HEK293 (cell line): Measurements from ENCODE around the gene AFAP1L2.

Experiments used
- CTCF ChIA-PET: fragments of 350-600 bp; formaldehyde crosslinking; extraction: SDS; loops from one replicate; lab custom pipeline; 2021; ENCODE audit warnings: antibody characterized with exemption; lab: Yijun Ruan, JAX
- POLR2A ChIA-PET: fragments of 300-600 bp; formaldehyde crosslinking; extraction: SDS; loops from one replicate; lab custom pipeline; 2020; ENCODE audit warnings: antibody characterized with exemption, inconsistent platforms; lab: Yijun Ruan, JAX
- H3K27ac ChIP-seq: fragments of 200-500 bp; sonication (Bioruptor generic); 2 replicates; pipeline ENCODE4 v1.5.1; 2014; ENCODE audit warnings: low read depth, low read length, control low read depth, inconsistent platforms; ENCODE audit errors: extremely low read depth
- H3K36me3 ChIP-seq, 2 experiments: fragments of 200-500 bp in 1 of 2; sonication (Bioruptor generic) in 1 of 2; 1 replicate in 1 of 2; 2 replicates in 1 of 2; pipeline ENCODE4 v1.5.1; 2014 to 2017; ENCODE audit warnings: inconsistent platforms in 2 of 2, low read length in 2 of 2; ENCODE audit not compliant: control insufficient read depth in 2 of 2, insufficient read depth in 1 of 2
- H3K4me1 ChIP-seq: fragments of 200-500 bp; sonication (Bioruptor generic); 2 replicates; pipeline ENCODE4 v1.5.1; 2014; ENCODE audit warnings: mild to moderate bottlenecking, low read length, inconsistent platforms; ENCODE audit not compliant: control insufficient read depth, insufficient read depth
- H3K4me3 ChIP-seq: 2 replicates; pipeline ENCODE4 v1.5.1; 2011; ENCODE audit warnings: low read depth, mild to moderate bottlenecking, control low read depth, low read length, moderate library complexity
- H3K9me3 ChIP-seq: fragments of 200-500 bp; sonication (Bioruptor generic); 2 replicates; pipeline ENCODE4 v1.5.1; 2014; ENCODE audit warnings: low read depth, low read length, inconsistent platforms; ENCODE audit not compliant: control insufficient read depth, insufficient read depth
- BCL11B ChIP-seq: fragments of 450-650 bp; formaldehyde crosslinking; IDR thresholded peaks from 2 replicates; pipeline ENCODE4 v1.5.1; 2016; ENCODE audit warnings: low read depth, missing biosample characterization, missing genetic modification characterization
- GFI1B ChIP-seq: fragments of 450-650 bp; formaldehyde crosslinking; IDR thresholded peaks from 2 replicates; pipeline ENCODE4 v1.5.1; 2016; ENCODE audit warnings: missing biosample characterization, missing genetic modification characterization
- SALL2 ChIP-seq: fragments of 450-650 bp; formaldehyde crosslinking; IDR thresholded peaks from 2 replicates; pipeline ENCODE4 v1.5.0; 2017; ENCODE audit warnings: missing biosample characterization, mild to moderate bottlenecking, missing genetic modification characterization, borderline replicate concordance
- YY1 ChIP-seq: fragments of 450-650 bp; formaldehyde crosslinking; IDR thresholded peaks from 2 replicates; pipeline ENCODE4 v1.5.1; 2018; ENCODE audit warnings: missing biosample characterization, missing genetic modification characterization
- ZBTB7A ChIP-seq: fragments of 450-650 bp; formaldehyde crosslinking; IDR thresholded peaks from 2 replicates; pipeline ENCODE4 v1.5.1; 2016; ENCODE audit warnings: low read depth, missing biosample characterization, missing genetic modification characterization
- ZFP37 ChIP-seq: fragments of 450-650 bp; formaldehyde crosslinking; IDR thresholded peaks from 2 replicates; pipeline ENCODE4 v1.5.1; 2016; ENCODE audit warnings: missing biosample characterization, missing genetic modification characterization
- ZNF138 ChIP-seq: fragments of 450-650 bp; formaldehyde crosslinking; IDR thresholded peaks from 2 replicates; pipeline ENCODE4 v1.5.1; 2016; ENCODE audit warnings: missing biosample characterization, missing genetic modification characterization, borderline replicate concordance
- ZNF146 ChIP-seq: fragments of 450-650 bp; formaldehyde crosslinking; IDR thresholded peaks from 2 replicates; pipeline ENCODE4 v1.5.1; 2016; ENCODE audit warnings: missing biosample characterization, missing genetic modification characterization
- ZNF155 ChIP-seq: fragments of 450-650 bp; formaldehyde crosslinking; IDR thresholded peaks from 2 replicates; pipeline ENCODE4 v1.5.1; 2016; ENCODE audit warnings: missing biosample characterization, missing genetic modification characterization
- ZNF202 ChIP-seq: fragments of 450-650 bp; formaldehyde crosslinking; IDR thresholded peaks from 2 replicates; pipeline ENCODE4 v1.5.1; 2016; ENCODE audit warnings: missing biosample characterization, missing genetic modification characterization, borderline replicate concordance
- ZNF521 ChIP-seq: fragments of 450-650 bp; formaldehyde crosslinking; IDR thresholded peaks from 2 replicates; pipeline ENCODE4 v1.5.1; 2017; ENCODE audit warnings: missing biosample characterization, mild to moderate bottlenecking, missing genetic modification characterization
- ZNF529 ChIP-seq: fragments of 450-650 bp; formaldehyde crosslinking; IDR thresholded peaks from 2 replicates; pipeline ENCODE4 v1.5.1; 2017; ENCODE audit warnings: missing genetic modification characterization, missing biosample characterization; ENCODE audit not compliant: insufficient replicate concordance
- ZNF621 ChIP-seq: fragments of 450-650 bp; formaldehyde crosslinking; IDR thresholded peaks from 2 replicates; pipeline ENCODE4 v1.5.1; 2017; ENCODE audit warnings: missing biosample characterization, missing genetic modification characterization
- ZNF654 ChIP-seq: fragments of 450-650 bp; formaldehyde crosslinking; IDR thresholded peaks from 2 replicates; pipeline ENCODE4 v1.5.1; 2016; ENCODE audit warnings: low read depth, missing biosample characterization, missing genetic modification characterization
- ZNF768 ChIP-seq: fragments of 450-650 bp; formaldehyde crosslinking; IDR thresholded peaks from 2 replicates; pipeline ENCODE4 v1.5.1; 2018; ENCODE audit warnings: missing biosample characterization, mild to moderate bottlenecking, missing genetic modification characterization
- ZNF785 ChIP-seq: fragments of 450-650 bp; formaldehyde crosslinking; IDR thresholded peaks from 2 replicates; pipeline ENCODE4 v1.5.1; 2016; ENCODE audit warnings: missing biosample characterization, missing genetic modification characterization
- ZSCAN16 ChIP-seq: fragments of 450-650 bp; formaldehyde crosslinking; IDR thresholded peaks from 2 replicates; pipeline ENCODE4 v1.5.1; 2016; ENCODE audit warnings: missing biosample characterization, missing genetic modification characterization
- TF ChIP-seq, protein P1 (sequence below): fragments of 450-650 bp; formaldehyde crosslinking; IDR thresholded peaks from 2 replicates; pipeline ENCODE4 v1.5.1; 2017; ENCODE audit warnings: missing biosample characterization, missing genetic modification characterization
- TF ChIP-seq, protein P2 (sequence below): fragments of 450-650 bp; formaldehyde crosslinking; IDR thresholded peaks from 2 replicates; pipeline ENCODE4 v1.5.1; 2016; ENCODE audit warnings: missing biosample characterization, missing genetic modification characterization, borderline replicate concordance
- TF ChIP-seq, protein P3 (sequence below): fragments of 450-650 bp; formaldehyde crosslinking; IDR thresholded peaks from 2 replicates; pipeline ENCODE4 v1.5.1; 2016; ENCODE audit warnings: missing biosample characterization, missing genetic modification characterization
- TF ChIP-seq, protein P4 (sequence below): fragments of 450-650 bp; formaldehyde crosslinking; IDR thresholded peaks from 2 replicates; pipeline ENCODE4 v1.5.1; 2017; ENCODE audit warnings: missing biosample characterization, missing genetic modification characterization

The AFAP1L2 gene

DNA sequence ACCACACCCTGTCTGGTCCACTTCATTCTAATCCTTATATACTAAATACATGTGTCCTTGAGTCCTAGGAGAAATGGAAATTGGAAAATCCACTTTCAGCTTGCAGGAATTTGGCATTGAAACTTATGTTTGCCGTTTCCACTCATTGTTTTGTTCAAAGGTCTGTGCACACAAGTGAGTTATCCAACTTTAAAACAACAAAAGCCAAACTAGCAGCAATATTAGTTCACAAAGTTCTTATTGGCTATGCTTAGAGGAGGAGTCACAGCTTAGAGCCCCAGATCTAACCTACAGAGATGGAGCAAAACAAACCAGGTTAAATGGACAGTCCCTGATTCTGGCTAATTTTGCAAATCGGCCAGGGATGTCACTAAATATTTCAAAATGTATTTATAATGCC lies 44.6 kb upstream of the AFAP1L2 start:
- H3K4me1 ChIP-seq = no peaks in the 10 kb centered on the region
- POLR2A ChIA-PET = no interaction called here
- TF ChIP-seq, protein P1, sequence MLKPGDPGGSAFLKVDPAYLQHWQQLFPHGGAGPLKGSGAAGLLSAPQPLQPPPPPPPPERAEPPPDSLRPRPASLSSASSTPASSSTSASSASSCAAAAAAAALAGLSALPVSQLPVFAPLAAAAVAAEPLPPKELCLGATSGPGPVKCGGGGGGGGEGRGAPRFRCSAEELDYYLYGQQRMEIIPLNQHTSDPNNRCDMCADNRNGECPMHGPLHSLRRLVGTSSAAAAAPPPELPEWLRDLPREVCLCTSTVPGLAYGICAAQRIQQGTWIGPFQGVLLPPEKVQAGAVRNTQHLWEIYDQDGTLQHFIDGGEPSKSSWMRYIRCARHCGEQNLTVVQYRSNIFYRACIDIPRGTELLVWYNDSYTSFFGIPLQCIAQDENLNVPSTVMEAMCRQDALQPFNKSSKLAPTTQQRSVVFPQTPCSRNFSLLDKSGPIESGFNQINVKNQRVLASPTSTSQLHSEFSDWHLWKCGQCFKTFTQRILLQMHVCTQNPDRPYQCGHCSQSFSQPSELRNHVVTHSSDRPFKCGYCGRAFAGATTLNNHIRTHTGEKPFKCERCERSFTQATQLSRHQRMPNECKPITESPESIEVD = no peak
- TF ChIP-seq ZFP37 (no peak), ZNF521 (no peak), ZNF621 (tag by site-specific recombination) (no peak), ZNF654 (tag by site-specific recombination) (no peak), YY1 (tag by site-specific recombination) (no peak), ZNF146 (tag by site-specific recombination) (no peak), ZNF768 (tag by site-specific recombination) (no peak), ZNF202 (tag by site-specific recombination) (no peak), ZNF155 (tag by site-specific recombination) (no peak), BCL11B (tag by site-specific recombination) (no peak), ZSCAN16 (tag by site-specific recombination) (no peak), ZNF529 (tag by site-specific recombination) (no peak), ZNF785 (tag by site-specific recombination) (no peak), GFI1B (tag by site-specific recombination) (no peak), SALL2 (tag by site-specific recombination) (no peak)
- TF ChIP-seq, protein P2, sequence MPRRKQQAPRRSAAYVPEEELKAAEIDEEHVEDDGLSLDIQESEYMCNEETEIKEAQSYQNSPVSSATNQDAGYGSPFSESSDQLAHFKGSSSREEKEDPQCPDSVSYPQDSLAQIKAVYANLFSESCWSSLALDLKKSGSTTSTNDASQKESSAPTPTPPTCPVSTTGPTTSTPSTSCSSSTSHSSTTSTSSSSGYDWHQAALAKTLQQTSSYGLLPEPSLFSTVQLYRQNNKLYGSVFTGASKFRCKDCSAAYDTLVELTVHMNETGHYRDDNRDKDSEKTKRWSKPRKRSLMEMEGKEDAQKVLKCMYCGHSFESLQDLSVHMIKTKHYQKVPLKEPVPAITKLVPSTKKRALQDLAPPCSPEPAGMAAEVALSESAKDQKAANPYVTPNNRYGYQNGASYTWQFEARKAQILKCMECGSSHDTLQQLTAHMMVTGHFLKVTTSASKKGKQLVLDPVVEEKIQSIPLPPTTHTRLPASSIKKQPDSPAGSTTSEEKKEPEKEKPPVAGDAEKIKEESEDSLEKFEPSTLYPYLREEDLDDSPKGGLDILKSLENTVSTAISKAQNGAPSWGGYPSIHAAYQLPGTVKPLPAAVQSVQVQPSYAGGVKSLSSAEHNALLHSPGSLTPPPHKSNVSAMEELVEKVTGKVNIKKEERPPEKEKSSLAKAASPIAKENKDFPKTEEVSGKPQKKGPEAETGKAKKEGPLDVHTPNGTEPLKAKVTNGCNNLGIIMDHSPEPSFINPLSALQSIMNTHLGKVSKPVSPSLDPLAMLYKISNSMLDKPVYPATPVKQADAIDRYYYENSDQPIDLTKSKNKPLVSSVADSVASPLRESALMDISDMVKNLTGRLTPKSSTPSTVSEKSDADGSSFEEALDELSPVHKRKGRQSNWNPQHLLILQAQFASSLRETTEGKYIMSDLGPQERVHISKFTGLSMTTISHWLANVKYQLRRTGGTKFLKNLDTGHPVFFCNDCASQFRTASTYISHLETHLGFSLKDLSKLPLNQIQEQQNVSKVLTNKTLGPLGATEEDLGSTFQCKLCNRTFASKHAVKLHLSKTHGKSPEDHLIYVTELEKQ (tag by site-specific recombination) = no peak
- TF ChIP-seq, protein P3, sequence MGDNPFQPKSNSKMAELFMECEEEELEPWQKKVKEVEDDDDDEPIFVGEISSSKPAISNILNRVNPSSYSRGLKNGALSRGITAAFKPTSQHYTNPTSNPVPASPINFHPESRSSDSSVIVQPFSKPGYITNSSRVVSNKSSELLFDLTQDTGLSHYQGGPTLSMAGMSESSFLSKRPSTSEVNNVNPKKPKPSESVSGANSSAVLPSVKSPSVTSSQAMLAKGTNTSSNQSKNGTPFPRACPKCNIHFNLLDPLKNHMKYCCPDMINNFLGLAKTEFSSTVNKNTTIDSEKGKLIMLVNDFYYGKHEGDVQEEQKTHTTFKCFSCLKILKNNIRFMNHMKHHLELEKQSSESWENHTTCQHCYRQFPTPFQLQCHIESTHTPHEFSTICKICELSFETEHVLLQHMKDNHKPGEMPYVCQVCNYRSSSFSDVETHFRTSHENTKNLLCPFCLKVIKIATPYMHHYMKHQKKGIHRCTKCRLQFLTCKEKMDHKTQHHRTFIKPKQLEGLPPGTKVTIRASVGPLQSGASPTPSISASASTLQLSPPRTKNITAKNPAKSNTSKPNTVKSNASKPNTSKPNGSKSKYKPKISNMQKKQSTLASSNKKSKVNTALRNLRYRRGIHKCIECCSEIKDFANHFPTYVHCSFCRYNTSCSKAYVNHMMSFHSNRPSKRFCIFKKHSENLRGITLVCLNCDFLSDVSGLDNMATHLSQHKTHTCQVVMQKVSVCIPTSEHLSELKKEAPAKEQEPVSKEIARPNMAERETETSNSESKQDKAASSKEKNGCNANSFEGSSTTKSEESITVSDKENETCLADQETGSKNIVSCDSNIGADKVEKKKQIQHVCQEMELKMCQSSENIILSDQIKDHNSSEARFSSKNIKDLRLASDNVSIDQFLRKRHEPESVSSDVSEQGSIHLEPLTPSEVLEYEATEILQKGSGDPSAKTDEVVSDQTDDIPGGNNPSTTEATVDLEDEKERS (tag by site-specific recombination) = no peak
- no peaks in the 10 kb centered on the region; a peak in 1 of 3 replicates for H3K36me3 ChIP-seq
- H3K27ac ChIP-seq = no peak overlapping the region
- no peaks in the 10 kb centered on the region for H3K9me3 ChIP-seq
- no peak overlapping the region for H3K4me3 ChIP-seq
- CTCF ChIA-PET = interaction anchor here (0.6 to 3.5 kb wide), 4 partner anchors 10 to 145 kb away, joined by 3 to 20 read pairs (median 8); no protein-coding TSS in a partner anchor

DNA sequence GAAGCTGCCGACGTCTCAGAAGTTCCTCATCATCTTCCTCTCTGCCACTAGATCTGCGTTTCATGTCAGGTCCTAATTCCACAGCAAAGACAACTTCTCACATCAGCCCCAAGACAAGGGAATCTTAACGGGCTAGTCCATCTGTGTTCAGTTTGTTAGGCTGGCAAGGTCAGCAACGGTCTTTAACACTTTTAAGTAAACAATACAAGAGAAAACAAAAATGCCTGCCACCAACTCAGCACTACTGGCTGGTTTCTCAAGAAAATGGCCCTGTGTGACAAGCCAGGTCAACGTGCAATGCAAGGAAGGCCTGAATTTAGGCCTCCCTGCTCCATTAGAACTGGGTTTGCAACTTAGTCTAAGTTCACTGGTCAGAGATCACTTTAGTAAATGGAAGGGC lies 41.0 kb upstream of the AFAP1L2 start:
- CTCF ChIA-PET = no interaction called here
- no peaks in the 10 kb centered on the region for H3K9me3 ChIP-seq
- H3K4me3 ChIP-seq = no peak overlapping the region
- no peaks in the 10 kb centered on the region; a peak in 1 of 3 replicates for H3K36me3 ChIP-seq
- no peaks in the 10 kb centered on the region for H3K4me1 ChIP-seq
- TF ChIP-seq ZNF138 (tag by site-specific recombination) (no peak), ZBTB7A (tag by site-specific recombination) (no peak)
- TF ChIP-seq, protein P4, sequence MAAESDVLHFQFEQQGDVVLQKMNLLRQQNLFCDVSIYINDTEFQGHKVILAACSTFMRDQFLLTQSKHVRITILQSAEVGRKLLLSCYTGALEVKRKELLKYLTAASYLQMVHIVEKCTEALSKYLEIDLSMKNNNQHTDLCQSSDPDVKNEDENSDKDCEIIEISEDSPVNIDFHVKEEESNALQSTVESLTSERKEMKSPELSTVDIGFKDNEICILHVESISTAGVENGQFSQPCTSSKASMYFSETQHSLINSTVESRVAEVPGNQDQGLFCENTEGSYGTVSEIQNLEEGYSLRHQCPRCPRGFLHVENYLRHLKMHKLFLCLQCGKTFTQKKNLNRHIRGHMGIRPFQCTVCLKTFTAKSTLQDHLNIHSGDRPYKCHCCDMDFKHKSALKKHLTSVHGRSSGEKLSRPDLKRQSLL = no peak
- TF ChIP-seq, all 188 proteins: peak for 0
- no peak overlapping the region for H3K27ac ChIP-seq
- POLR2A ChIA-PET = no interaction called here
